Measurements from ENCODE around the gene RAP1B.
A peak's percentile ranks its signal among the peaks of the same experiment; 100 is the strongest.

RAP1B gene

DNA sequence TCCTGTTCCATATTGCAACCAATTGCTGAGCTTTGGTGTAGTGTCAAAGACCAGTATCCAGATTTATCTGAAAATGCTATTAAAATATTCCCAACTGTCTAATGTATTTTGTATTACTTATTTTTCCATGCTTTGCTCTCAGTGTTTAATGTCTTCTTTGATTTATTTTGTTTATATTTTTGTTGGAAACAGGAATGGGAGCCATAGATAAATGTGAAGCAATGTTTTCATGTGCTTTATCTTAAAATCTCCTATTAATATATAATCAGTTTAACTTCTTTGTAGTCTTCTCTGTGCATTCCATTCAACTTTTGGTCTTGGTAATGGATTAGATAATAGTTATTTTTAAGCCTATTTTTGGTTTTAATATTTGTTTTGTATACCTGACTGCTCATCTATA, 8.8 kb downstream of the RAP1B start:
- Mint-ChIP-seq H3K4me1 (peaks cover 32 to 72% of the 10 kb centered on the region in 2 donors), H3K4me3 (no peak overlapping the region), H3K27me3 (no peaks in the 10 kb centered on the region), H3K27ac (no peak overlapping the region), H3K9me3 (no peaks in the 10 kb centered on the region), H3K36me3 (peaks cover 14 to 22% of the 10 kb centered on the region in 2 donors)
- no peak for DNase-seq
- ATAC-seq (replicated peaks), result no peak

DNA sequence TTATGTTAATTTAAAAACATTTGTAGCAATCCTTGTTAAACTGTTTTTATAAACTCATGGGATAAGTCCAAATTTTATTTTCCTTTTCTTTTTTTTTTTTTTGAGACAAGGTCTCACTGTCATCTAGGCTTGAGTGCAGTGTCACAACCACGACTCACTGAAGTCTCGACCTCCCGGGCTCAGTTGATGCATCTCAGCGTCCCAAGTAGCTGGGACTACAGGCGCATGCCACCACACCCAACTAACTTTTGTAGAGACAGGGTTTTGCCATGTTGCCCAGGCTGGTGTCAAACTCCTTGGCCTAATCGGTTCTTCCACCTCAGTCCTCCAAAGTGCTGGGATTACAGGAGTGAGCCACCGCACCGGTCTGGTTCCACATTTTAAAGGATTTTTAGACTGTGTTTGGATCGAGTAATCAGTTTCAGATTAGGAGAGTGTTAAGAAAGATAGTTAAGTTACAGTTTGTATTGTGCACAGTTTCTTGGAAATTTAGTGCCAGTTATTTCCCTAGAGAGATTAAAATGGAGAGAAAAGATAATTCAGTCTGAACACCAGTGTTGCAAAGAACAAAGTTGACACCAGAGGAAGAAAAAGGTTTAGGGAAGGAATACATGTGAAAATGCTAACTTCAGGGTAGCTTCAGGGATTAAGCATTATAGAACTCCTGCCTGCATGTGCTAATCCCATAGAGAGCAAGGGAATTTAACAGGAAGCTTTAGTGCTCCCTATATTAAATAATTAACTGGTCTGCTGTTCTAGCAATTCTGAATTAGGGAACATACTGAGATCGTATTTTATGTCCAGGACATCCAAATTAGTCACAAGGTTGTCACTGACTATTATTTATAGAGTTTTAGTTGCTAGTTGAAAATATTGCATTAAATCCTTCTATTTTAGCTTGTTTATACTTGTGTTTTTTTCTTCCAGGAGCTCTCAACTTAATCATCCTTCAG, 10.1 kb downstream of the RAP1B start:
- H3K27me3 Mint-ChIP-seq, result no peaks in the 10 kb centered on the region

DNA sequence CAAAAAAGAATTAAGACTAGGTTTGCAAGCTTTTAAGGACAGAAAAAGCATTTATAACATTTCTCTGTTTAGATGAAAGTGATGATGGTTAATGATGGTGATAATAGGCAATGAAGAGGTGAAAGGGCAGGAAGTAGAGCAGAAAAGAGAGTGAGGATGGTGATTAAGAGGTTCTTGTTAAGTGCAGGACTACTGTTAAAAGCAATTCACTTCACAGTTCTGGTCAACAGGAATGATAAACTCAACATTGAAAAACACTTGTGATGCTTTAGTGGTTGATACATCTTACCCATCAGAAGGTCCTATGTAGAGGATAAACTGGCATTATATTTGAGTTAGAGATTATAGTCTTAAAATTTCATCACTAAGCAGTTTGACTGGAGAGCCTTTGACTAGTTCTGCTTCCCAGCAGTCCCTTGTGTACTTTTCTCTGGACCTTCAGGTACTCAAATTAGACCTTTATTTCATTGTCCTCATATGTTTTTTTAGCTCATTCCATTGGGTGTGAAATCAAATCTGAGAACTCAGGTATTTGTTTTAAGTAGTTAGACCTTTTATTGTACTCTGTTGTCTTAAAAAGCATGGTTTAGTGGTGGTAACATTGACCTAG, 10.9 kb downstream of the RAP1B start:
- H3K9me3 Mint-ChIP-seq, result no peaks in the 10 kb centered on the region
- peaks cover 32 to 76% of the 10 kb centered on the region in 2 donors for H3K4me1 Mint-ChIP-seq
- H3K36me3 Mint-ChIP-seq, result peaks cover 20 to 23% of the 10 kb centered on the region in 2 donors
- peak overlapping the region; percentile 60 for H3K27ac Mint-ChIP-seq
- H3K27me3 Mint-ChIP-seq, result no peaks in the 10 kb centered on the region
- H3K4me3 Mint-ChIP-seq, result peak overlapping the region in 1 of 2 donors; percentile 9
- ATAC-seq (replicated peaks), result no peak
- DNase-seq, result no peak

More for the DNA sequence above, 10.1 kb downstream of the RAP1B start:
- no peaks in the 10 kb centered on the region for H3K9me3 Mint-ChIP-seq
- H3K27ac Mint-ChIP-seq, result peak overlapping the region; percentile 10
- H3K4me1 Mint-ChIP-seq, result peaks cover 32 to 72% of the 10 kb centered on the region in 2 donors
- peak overlapping the region; percentile 1 to 54 for H3K4me3 Mint-ChIP-seq
- peaks cover 17 to 21% of the 10 kb centered on the region in 2 donors for H3K36me3 Mint-ChIP-seq
- ATAC-seq (replicated peaks) (no peak), DNase-seq (no peak)

DNA sequence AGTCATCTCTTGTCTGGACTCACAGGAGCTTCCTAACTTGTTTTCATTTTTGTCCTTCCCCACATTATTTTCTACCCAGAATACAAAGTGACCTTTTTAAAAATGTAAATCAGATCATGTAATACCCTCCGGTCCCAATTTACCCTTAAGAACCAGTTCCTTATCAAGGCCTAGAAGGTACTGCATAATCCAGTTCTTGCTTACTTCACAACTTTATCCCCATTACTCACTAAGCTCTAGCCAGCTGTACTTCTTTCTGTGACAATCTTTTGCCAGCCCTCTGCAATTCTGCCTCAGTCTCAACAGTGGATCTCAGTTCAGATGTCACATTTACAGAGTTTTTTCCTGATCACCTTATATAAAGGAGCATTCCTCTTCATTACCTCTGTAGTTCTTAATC, 11.6 kb downstream of the RAP1B start:
- ATAC-seq (replicated peaks), result peak; percentile 69 to 72

DNA sequence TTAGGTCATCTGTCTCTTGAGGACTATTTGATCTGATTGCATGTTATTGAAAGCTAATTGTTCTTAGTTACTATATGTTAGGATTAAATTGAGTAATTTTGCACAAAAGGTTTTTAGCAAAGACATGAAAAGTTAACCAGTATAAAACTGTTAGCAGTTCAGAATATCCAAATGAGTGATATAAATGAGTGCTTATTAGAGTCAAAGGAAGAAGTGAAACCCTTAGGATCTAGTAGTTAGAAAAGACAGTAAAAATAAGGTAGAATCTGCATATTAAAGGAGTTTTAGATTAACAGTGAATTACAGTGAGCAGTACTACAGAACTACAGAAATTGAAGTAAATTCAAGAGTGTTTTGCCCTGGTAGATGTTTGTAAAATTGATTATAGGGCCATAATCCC, 12.4 kb downstream of the RAP1B start:
- peak overlapping the region in 1 of 2 donors; percentile 29 for H3K4me3 Mint-ChIP-seq
- ATAC-seq (replicated peaks) (peak; percentile 36 to 48), DNase-seq (no peak)
- H3K4me1 Mint-ChIP-seq, result peaks cover 32 to 83% of the 10 kb centered on the region in 2 donors
- peaks cover 31 to 37% of the 10 kb centered on the region in 2 donors for H3K36me3 Mint-ChIP-seq
- H3K9me3 Mint-ChIP-seq, result peaks cover 0 to 5% of the 10 kb centered on the region in 2 donors
- peak overlapping the region; percentile 11 for H3K27ac Mint-ChIP-seq
- H3K27me3 Mint-ChIP-seq, result no peaks in the 10 kb centered on the region

More for the DNA sequence above, 11.6 kb downstream of the RAP1B start:
- H3K4me1 Mint-ChIP-seq, result peaks cover 32 to 83% of the 10 kb centered on the region in 2 donors
- peaks cover 27 to 29% of the 10 kb centered on the region in 2 donors for H3K36me3 Mint-ChIP-seq
- DNase-seq, result no peak
- peaks cover 0 to 3% of the 10 kb centered on the region in 2 donors for H3K9me3 Mint-ChIP-seq
- peak overlapping the region in 1 of 2 donors; percentile 2 for H3K4me3 Mint-ChIP-seq
- H3K27me3 Mint-ChIP-seq, result no peaks in the 10 kb centered on the region
- peak overlapping the region; percentile 60 for H3K27ac Mint-ChIP-seq

DNA sequence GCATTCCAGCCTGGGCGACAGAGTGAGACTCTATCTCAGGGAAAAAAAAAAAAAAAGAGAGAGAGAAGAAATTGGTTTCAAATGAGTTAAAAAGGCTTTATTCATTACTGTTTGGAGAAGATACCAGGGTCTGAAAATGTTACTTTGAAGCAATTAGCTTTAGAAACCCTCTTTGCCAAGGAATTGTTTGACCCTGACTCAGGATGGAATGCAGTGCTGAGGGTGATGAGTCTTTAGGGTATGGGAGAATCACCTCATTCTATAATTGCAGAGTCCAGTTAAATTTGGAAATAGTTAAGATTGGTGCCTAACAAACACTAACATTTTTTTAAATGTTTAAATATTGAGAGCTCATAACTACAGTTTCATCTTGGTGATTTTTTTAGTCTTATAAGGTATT, 13.3 kb downstream of the RAP1B start:
- no peak for ATAC-seq (replicated peaks)
- peaks cover 0 to 5% of the 10 kb centered on the region in 2 donors for H3K9me3 Mint-ChIP-seq
- no peak overlapping the region for H3K27ac Mint-ChIP-seq
- peaks cover 32 to 41% of the 10 kb centered on the region in 2 donors for H3K36me3 Mint-ChIP-seq
- no peak for DNase-seq
- H3K27me3 Mint-ChIP-seq, result no peaks in the 10 kb centered on the region
- H3K4me1 Mint-ChIP-seq, result peaks cover 32 to 77% of the 10 kb centered on the region in 2 donors
- no peak overlapping the region for H3K4me3 Mint-ChIP-seq

DNA sequence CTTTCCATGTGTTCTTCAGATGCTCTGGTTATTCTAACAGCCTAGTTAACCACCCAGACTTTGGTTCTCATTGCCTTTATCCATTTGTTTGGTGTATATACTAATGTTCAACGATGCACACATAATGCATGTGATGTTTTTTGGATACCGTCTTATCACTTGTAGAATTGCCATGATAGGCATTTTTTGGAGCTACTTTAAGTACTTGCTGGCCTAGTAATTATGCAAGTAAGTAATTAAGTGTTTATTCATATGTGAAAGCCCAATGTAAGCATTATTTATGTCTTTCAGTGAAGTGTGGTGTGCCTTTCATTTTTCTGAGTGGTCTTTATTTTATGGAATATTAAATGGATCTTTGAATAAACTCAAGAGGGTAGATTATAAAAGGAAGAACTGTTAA, 14.2 kb downstream of the RAP1B start:
- Mint-ChIP-seq H3K27me3 (no peaks in the 10 kb centered on the region), H3K36me3 (peaks cover 33 to 44% of the 10 kb centered on the region in 2 donors), H3K27ac (no peak overlapping the region), H3K4me3 (no peak overlapping the region), H3K4me1 (peaks cover 37 to 75% of the 10 kb centered on the region in 2 donors), H3K9me3 (peaks cover 0 to 5% of the 10 kb centered on the region in 2 donors)
- no peak for DNase-seq
- ATAC-seq (replicated peaks), result no peak

DNA sequence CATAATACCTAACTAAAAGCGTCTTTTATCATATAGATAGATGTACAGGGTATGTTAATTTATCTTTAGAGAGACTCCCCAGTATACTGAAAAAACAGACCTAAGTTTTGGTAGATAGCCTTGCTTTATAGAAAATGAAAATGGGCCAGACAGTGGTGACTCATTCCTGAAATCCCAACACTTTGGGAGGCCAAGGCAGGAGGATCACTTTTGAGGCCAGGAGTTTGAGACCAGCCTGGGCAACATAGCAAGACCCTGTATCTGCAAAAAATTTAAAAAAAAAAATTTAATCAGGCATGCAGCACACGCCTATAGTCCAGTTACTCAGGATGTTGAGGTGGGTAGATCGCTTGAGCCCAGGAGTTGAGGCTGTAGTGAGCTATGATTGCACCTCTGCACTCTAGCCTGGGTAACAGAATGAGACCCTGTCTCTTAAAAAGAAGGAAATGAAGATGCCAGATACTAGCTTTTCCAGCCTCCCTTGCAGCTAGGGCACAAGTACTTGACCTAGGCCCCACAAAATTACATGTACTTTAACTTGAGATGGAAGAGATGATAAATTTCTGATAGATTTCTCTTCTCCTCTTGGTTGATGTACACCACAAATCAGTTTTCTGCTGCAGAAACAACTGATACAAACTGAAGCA, 17.1 kb downstream of the RAP1B start:
- no peak for DNase-seq
- Mint-ChIP-seq H3K9me3 (peaks cover 0 to 5% of the 10 kb centered on the region in 2 donors), H3K4me1 (peaks cover 26 to 72% of the 10 kb centered on the region in 2 donors), H3K27me3 (no peaks in the 10 kb centered on the region), H3K36me3 (peaks cover 37 to 47% of the 10 kb centered on the region in 2 donors), H3K4me3 (no peak overlapping the region), H3K27ac (peak overlapping the region; percentile 20)
- ATAC-seq (replicated peaks), result no peak

DNA sequence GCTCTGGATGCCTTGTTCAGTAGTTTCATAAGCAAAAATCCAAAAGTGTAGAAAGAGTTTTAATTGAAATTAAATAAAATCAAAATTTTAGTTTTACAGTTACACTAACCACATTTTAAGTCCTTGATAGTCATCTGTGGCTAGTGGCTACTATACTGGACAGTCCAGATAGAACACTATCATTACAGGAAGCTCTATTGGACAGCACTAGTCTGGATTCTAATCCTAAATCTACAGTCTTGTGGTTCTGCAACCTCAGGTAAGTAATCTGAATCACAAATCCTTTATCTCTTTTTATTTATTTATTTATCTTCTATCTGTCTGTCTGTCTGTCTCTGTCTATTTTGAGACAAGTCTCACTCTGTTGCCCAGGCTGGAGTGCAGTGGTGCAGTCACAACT, 18.0 kb downstream of the RAP1B start:
- Mint-ChIP-seq H3K27ac (peak overlapping the region; percentile 81), H3K4me1 (peaks cover 28 to 72% of the 10 kb centered on the region in 2 donors), H3K27me3 (no peaks in the 10 kb centered on the region), H3K36me3 (peaks cover 30 to 48% of the 10 kb centered on the region in 2 donors), H3K4me3 (no peak overlapping the region), H3K9me3 (peaks cover 0 to 5% of the 10 kb centered on the region in 2 donors)
- no peak for ATAC-seq (replicated peaks)
- DNase-seq, result no peak

DNA sequence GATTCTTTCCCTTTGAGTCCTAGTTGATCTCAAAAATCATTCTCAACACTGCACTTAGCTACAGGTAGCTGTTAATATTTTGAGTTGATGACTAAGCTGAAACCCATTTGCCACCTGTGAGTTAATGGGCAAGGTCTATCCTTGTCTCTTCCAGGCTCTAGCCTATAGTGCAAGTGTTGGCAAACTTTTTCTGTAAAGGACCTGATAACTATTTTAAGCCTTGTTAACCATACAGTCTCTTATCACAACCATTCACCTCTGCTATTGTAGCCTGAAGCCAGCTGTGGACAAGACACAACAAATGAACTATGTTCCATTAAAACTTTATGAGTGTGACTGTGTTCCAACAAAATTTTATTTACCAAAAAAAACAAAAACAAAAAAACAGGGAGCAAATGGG, 19.4 kb downstream of the RAP1B start:
- ATAC-seq (replicated peaks) (no peak), DNase-seq (no peak)
- peaks cover 0 to 5% of the 10 kb centered on the region in 2 donors for H3K9me3 Mint-ChIP-seq
- H3K36me3 Mint-ChIP-seq, result peaks cover 24 to 43% of the 10 kb centered on the region in 2 donors
- H3K4me1 Mint-ChIP-seq, result peaks cover 31 to 78% of the 10 kb centered on the region in 2 donors
- H3K27ac Mint-ChIP-seq, result peak overlapping the region; percentile 5
- H3K4me3 Mint-ChIP-seq, result no peak overlapping the region
- no peaks in the 10 kb centered on the region for H3K27me3 Mint-ChIP-seq

DNA sequence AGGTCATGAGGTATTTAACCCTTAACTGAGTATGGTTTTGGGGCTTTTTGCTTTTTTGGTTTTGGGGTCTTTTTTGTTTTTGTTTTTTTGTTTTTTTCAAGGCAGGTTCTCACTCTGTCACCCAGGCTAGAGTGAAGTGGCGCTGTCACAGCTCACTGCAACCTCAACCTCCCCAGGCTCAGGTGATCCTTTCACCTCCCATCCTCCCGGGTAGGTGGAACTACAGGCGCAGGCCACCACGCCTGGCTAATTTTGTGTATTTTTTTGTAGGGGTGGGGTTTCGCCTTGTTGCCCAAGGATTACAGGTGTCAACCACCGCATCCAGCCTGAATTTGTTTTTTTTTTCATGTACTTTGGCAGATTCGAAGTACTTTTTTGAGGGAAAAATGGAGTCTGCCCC, 19.9 kb downstream of the RAP1B start:
- DNase-seq, result no peak
- Mint-ChIP-seq H3K9me3 (peaks cover 0 to 5% of the 10 kb centered on the region in 2 donors), H3K36me3 (peaks cover 23 to 41% of the 10 kb centered on the region in 2 donors), H3K4me3 (peak overlapping the region in 1 of 2 donors; percentile 21), H3K27ac (no peak overlapping the region), H3K27me3 (no peaks in the 10 kb centered on the region), H3K4me1 (peaks cover 33 to 78% of the 10 kb centered on the region in 2 donors)
- ATAC-seq (replicated peaks), result no peak

DNA sequence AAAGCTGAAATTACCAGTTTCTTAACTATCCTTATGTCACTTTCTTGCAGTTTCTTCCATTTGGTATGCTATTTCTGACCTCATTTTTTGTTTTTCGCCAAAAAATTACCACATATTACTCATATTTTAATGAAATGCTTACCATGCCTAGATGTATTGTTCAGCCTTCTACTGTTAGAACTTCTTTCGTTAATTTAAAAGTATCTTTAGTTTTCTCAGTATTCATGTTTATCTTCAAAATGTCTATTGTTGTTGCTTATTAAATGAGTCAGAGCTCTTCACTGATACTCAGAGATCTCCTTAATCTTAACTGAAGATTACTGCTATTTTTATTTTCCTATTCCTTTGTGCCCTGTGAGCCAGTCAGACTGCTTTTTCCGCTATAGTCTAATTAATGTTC, 20.5 kb downstream of the RAP1B start:
- Mint-ChIP-seq H3K4me3 (no peak overlapping the region), H3K36me3 (peaks cover 23 to 41% of the 10 kb centered on the region in 2 donors), H3K9me3 (peaks cover 0 to 5% of the 10 kb centered on the region in 2 donors), H3K4me1 (peaks cover 33 to 78% of the 10 kb centered on the region in 2 donors), H3K27me3 (no peaks in the 10 kb centered on the region), H3K27ac (no peak overlapping the region)
- DNase-seq (no peak), ATAC-seq (replicated peaks) (no peak)

DNA sequence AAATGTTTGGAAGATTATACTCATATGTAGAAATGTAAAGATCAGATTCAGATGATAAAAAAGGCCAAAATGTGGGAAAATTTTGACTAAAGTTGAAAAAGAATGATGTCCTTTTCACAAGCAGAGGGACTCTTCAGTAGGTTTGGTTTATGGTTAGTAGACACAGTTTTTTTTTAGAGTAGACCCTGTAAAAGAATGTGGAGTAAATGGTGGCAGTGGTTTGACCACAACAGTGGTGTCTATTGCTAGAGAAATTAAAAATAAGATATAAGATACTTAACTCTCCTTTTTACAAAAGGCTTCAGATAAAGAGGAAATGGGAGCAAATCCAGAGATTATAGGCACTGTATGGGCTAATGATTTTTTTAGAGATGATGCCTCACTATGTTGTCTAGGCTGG, 21.8 kb downstream of the RAP1B start:
- ATAC-seq (replicated peaks) (no peak), DNase-seq (no peak)
- no peaks in the 10 kb centered on the region for H3K27me3 Mint-ChIP-seq
- peaks cover 33 to 71% of the 10 kb centered on the region in 2 donors for H3K4me1 Mint-ChIP-seq
- peak overlapping the region; percentile 79 for H3K27ac Mint-ChIP-seq
- no peaks in the 10 kb centered on the region for H3K9me3 Mint-ChIP-seq
- H3K36me3 Mint-ChIP-seq, result peaks cover 11 to 29% of the 10 kb centered on the region in 2 donors
- H3K4me3 Mint-ChIP-seq, result peak overlapping the region in 1 of 2 donors; percentile 43
